Caco-2 (cell line): ENCODE data around the gene ZIM2. TPM values are rescaled to one million over a fixed set of nuclear protein-coding genes. Genes with fewer than 3 reads are reported as not detected.

Source experiments
- BruUV-seq: library from RNA; stranded (reverse); fragments of 400-500 nt; replicated peaks from 2 replicates; lab custom pipeline; 2021; lab: Mats Ljungman, UMichigan
- CTCF ChIA-PET: fragments of 300-600 bp; sonication (Branson Sonifier 250); formaldehyde crosslinking; loops from one replicate; lab custom pipeline; 2022; ENCODE audit warnings: antibody characterized with exemption; lab: Charles Lee
- POLR2A ChIA-PET: fragments of 300-600 bp; sonication (Branson Sonifier 250); formaldehyde crosslinking; loops from one replicate; lab custom pipeline; 2022; ENCODE audit warnings: antibody characterized with exemption; lab: Charles Lee
- DNase-seq, 2 experiments: peaks; one replicate each; pipeline versions ENCODE4 v3.0.0 to v3.0.0-alpha.2; 2020 to 2022
- H3K27me3 ChIP-seq: replicated peaks from 2 replicates; pipeline ENCODE4 v1.6.0; 2011; ENCODE audit warnings: low read length; ENCODE audit not compliant: control insufficient read depth, insufficient read depth
- H3K36me3 ChIP-seq: 2 replicates; pipeline ENCODE4 v1.5.1; 2011; ENCODE audit warnings: low read length; ENCODE audit not compliant: control insufficient read depth, insufficient read depth
- H3K4me1 ChIP-seq: fragments of 250-450 bp; sonication (Bioruptor Pico); 2 replicates; pipeline ENCODE4 v1.5.1; 2020; ENCODE audit warnings: mild to moderate bottlenecking
- H3K4me3 ChIP-seq: 2 replicates; pipeline ENCODE4 v1.5.1; 2011; ENCODE audit warnings: low read depth, mild to moderate bottlenecking, control low read depth, low read length
- H3K9me3 ChIP-seq: fragments of 250-450 bp; sonication (Bioruptor Pico); 2 replicates; pipeline ENCODE4 v1.5.1; 2020; ENCODE audit warnings: mild to moderate bottlenecking, moderate library complexity
- H3K27ac Mint-ChIP-seq: one replicate; pipeline ENCODE4 v1.8.0; 2022; ENCODE audit warnings: mixed read lengths; ENCODE audit not compliant: unreplicated experiment
- H3K27me3 Mint-ChIP-seq: one replicate; pipeline ENCODE4 v1.8.0; 2022; ENCODE audit warnings: mixed read lengths; ENCODE audit not compliant: insufficient read depth, unreplicated experiment
- H3K36me3 Mint-ChIP-seq: one replicate; pipeline ENCODE4 v1.8.0; 2022; ENCODE audit warnings: mild to moderate bottlenecking, mixed read lengths; ENCODE audit not compliant: insufficient read depth, unreplicated experiment
- H3K4me1 Mint-ChIP-seq: one replicate; pipeline ENCODE4 v1.8.0; 2022; ENCODE audit warnings: low read depth, mixed read lengths; ENCODE audit not compliant: unreplicated experiment
- H3K4me3 Mint-ChIP-seq: one replicate; pipeline ENCODE4 v1.8.0; 2022; ENCODE audit warnings: mild to moderate bottlenecking, moderate library complexity, mixed read lengths; ENCODE audit not compliant: unreplicated experiment
- H3K9me3 Mint-ChIP-seq: one replicate; pipeline ENCODE4 v1.8.0; 2022; ENCODE audit warnings: mixed read lengths; ENCODE audit not compliant: unreplicated experiment
- CTCF ChIP-seq, 2 experiments: fragments of 200-600 bp in 1 of 2; IDR thresholded peaks; 1 replicate in 1 of 2; 2 replicates in 1 of 2; pipeline versions ENCODE4 v1.5.1 to v1.8.0; 2011 to 2022; ENCODE audit warnings: antibody characterized with exemption in 1 of 2, control low read depth in 1 of 2, inconsistent platforms in 1 of 2, low read depth in 1 of 2, low read length in 1 of 2, mild to moderate bottlenecking in 1 of 2, moderate library complexity in 1 of 2; ENCODE audit not compliant: insufficient read depth in 1 of 2, severe bottlenecking in 1 of 2, unreplicated experiment in 1 of 2
- intact Hi-C: fragments of 100-400 bp; cut with micrococcal nuclease; formaldehyde crosslinking; loops from one replicate; pipeline ENCODE4 v1.10.0; 2022; ENCODE audit not compliant: unreplicated experiment
- total RNA-seq: library from RNA; stranded (reverse); gene quantifications from 2 replicates; pipeline ENCODE4 v1.2.3, GENCODE V29; 2022

Gene ZIM2
- total RNA-seq, 1 experiment from 2014 or later = not detected

- no TSS peak for BruUV-seq
- peaks cover 69% of the 10 kb centered on the region for H3K9me3 Mint-ChIP-seq
Observed at GRCh38 chr19:56814656-56815055, 25.9 kb downstream of the ZIM2 start.

GRCh38 chr19:56813531-56813930 lies 27.0 kb downstream of the ZIM2 start:
- peaks cover 68% of the 10 kb centered on the region for H3K9me3 Mint-ChIP-seq
- Histone ChIP-seq H3K9me3 (0 out of 2 replicates have a peak, but pooled peaks cover 12% of the 10 kb centered on the region), H3K4me1 (no peaks in the 10 kb centered on the region), H3K36me3 (no peaks in the 10 kb centered on the region), H3K4me3 (no peak overlapping the region), H3K27me3 (no peaks in the 10 kb centered on the region)
- DNase-seq = no peak
- BruUV-seq = no TSS peak
- TF ChIP-seq CTCF (IDR thresholded peaks at IDR 0.05; ENCODE audit: insufficient read depth in 1 of 2, low read depth in 1 of 2, low read length in 1 of 2, severe bottlenecking in 1 of 2, unreplicated experiment in 1 of 2) = no peak
- ChIA-PET CTCF (no interaction called here), POLR2A (no interaction called here)
- H3K27ac Mint-ChIP-seq = no peak overlapping the region
- no peaks in the 10 kb centered on the region for H3K27me3 Mint-ChIP-seq
- intact Hi-C loops = no loop called here
- H3K4me3 Mint-ChIP-seq = no peak overlapping the region
- H3K36me3 Mint-ChIP-seq = no peaks in the 10 kb centered on the region
- H3K4me1 Mint-ChIP-seq = no peaks in the 10 kb centered on the region

More at GRCh38 chr19:56814656-56815055, 25.9 kb downstream of the ZIM2 start:
- DNase-seq = no peak
- H3K4me1 ChIP-seq = no peaks in the 10 kb centered on the region
- TF ChIP-seq CTCF (IDR thresholded peaks at IDR 0.05; ENCODE audit: insufficient read depth in 1 of 2, low read depth in 1 of 2, low read length in 1 of 2, severe bottlenecking in 1 of 2, unreplicated experiment in 1 of 2) = no peak
- Mint-ChIP-seq H3K4me3 (no peak overlapping the region), H3K27me3 (no peaks in the 10 kb centered on the region), H3K27ac (no peak overlapping the region), H3K36me3 (no peaks in the 10 kb centered on the region), H3K4me1 (no peaks in the 10 kb centered on the region)
- H3K36me3 ChIP-seq = no peaks in the 10 kb centered on the region
- no peak overlapping the region for H3K4me3 ChIP-seq
- intact Hi-C loops = no loop called here
- CTCF ChIA-PET = no interaction called here
- H3K27me3 ChIP-seq = no peaks in the 10 kb centered on the region
- POLR2A ChIA-PET = no interaction called here
- 0 out of 2 replicates have a peak, but pooled peaks cover 16% of the 10 kb centered on the region for H3K9me3 ChIP-seq

GRCh38 chr19:56811480-56811879 lies 29.0 kb downstream of the ZIM2 start:
- CTCF ChIA-PET = no interaction called here
- H3K36me3 Mint-ChIP-seq = no peaks in the 10 kb centered on the region
- H3K4me1 ChIP-seq = no peaks in the 10 kb centered on the region
- BruUV-seq = no TSS peak
- H3K27me3 Mint-ChIP-seq = no peaks in the 10 kb centered on the region
- H3K4me1 Mint-ChIP-seq = no peaks in the 10 kb centered on the region
- no peaks in the 10 kb centered on the region for H3K36me3 ChIP-seq
- TF ChIP-seq CTCF (IDR thresholded peaks at IDR 0.05; ENCODE audit: insufficient read depth in 1 of 2, low read depth in 1 of 2, low read length in 1 of 2, severe bottlenecking in 1 of 2, unreplicated experiment in 1 of 2) = no peak
- POLR2A ChIA-PET = no interaction called here
- peaks cover 51% of the 10 kb centered on the region for H3K9me3 Mint-ChIP-seq
- intact Hi-C loops = no loop called here
- H3K4me3 Mint-ChIP-seq = no peak overlapping the region
- no peaks in the 10 kb centered on the region for H3K27me3 ChIP-seq
- no peak for DNase-seq
- H3K4me3 ChIP-seq = no peak overlapping the region
- peaks cover 18% of the 10 kb centered on the region; the same call in 1 of the 2 replicates for H3K9me3 ChIP-seq
- no peak overlapping the region for H3K27ac Mint-ChIP-seq
